C4-2B (cell line): Measurements from ENCODE around the gene ZSCAN5A.

ENCODE experiments used
- H3K27ac ChIP-seq: fragments of 450-650 bp; 2 replicates; pipeline ENCODE4 v1.5.1; 2017
- CTCF ChIP-seq: fragments of 450-650 bp; conservative IDR thresholded peaks from 2 replicates; pipeline ENCODE4 v1.5.1; 2017; ENCODE audit warnings: mild to moderate bottlenecking
- ZFX ChIP-seq: fragments of 450-650 bp; IDR thresholded peaks from 2 replicates; pipeline ENCODE4 v1.6.1; 2017

ZSCAN5A gene

DNA sequence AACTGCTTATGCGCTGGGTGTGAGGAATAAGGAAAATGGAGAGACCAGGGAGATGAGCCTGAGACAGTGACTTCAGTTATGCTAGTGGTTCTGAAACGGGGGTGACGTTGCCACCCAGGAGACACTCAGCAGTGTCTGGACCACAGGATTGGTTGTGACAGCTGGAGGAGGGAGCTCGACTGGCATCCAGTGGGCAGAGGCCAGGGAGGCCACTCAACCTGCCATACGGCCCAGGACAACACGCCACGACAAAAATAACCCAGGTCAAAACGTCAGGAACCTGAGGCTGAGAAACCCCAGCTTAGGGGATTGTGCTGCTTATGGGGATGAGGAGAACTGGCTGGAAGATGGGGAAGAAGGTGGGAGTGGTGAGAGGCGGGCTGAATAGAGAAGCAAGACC, 10.4 kb downstream of the ZSCAN5A start:
- H3K27ac ChIP-seq: no peak overlapping the region
- TF ChIP-seq ZFX: no peak
- no peak for TF ChIP-seq CTCF

- TF ChIP-seq CTCF: no peak
- TF ChIP-seq ZFX: no peak
- no peak overlapping the region for H3K27ac ChIP-seq
Measured at GRCh38 chr19:56301886-56302620, 12.6 kb downstream of the ZSCAN5A start.

GRCh38 chr19:56301155-56301554, 13.5 kb downstream of the ZSCAN5A start:
- no peak overlapping the region for H3K27ac ChIP-seq
- TF ChIP-seq CTCF (no peak; the same call in 1 of the 2 replicates), ZFX (no peak)

GRCh38 chr19:56299688-56300087, 15.0 kb downstream of the ZSCAN5A start:
- no peak for TF ChIP-seq ZFX
- no peak for TF ChIP-seq CTCF
- H3K27ac ChIP-seq: no peak overlapping the region

DNA sequence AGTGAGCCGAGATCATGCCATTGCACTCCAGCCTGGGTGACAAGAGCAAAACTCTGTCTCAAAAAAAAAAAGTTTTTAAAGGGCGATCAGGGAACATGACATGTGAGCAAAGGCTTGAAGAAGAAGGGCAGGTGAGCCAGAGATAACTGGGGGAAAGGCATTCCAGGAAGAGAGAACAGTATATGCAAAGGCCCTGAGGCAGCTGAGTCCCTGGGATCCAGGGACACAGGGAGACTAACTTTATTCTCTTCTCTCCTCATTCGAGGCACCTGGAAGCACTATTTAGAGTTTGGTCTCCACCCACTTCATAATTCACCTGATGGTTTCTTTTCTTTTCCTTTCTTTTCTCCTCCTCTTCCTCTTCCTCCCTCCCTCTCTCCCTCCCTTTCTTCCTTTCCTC, 17.6 kb downstream of the ZSCAN5A start:
- TF ChIP-seq ZFX (no peak), CTCF (no peak)
- H3K27ac ChIP-seq: no peak overlapping the region

DNA sequence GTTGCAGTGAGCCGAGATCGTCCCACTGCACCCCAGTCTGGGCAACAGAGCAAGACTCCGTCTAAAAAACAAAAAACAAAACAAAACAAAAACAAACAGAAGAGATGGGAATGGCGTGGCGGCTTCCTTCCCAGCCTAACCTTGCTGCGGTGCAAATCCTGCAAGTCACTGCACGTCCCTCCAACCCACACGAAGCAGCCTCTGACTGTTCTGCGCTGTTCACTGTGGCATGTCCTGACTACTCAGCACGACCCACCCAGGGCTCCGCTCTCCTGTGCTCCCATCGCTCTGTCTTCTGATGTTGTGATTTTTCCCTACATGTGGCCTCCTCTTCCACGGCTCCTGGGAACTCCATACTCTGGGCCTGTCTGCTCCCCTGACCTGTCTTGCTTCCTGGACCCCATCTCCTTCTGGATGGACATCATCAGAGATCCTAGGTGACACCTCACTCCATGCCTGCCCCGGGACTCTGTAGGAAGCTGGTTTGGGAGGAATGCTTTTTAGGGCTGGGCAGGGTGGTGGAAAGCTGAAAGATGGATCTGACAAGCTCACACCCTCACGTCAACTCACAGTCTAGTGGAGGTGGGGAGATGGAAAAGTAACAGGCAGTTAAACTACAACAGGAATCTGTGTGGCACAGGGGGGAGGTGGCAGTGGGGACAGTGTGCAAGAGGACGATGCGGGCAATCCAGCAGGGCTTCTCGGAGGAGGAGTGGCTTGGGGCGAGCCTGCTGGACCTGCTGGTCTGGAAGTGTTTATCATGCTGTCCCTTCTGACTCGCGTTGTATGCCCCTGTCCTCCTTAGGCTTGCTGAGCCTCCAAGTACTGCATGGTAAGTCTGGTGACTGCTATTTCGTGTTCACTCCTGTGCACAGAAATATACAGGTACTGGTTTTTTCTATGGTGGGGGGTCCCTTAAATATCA, 18.8 kb downstream of the ZSCAN5A start:
- H3K27ac ChIP-seq: no peak overlapping the region
- no peak for TF ChIP-seq ZFX
- TF ChIP-seq CTCF: no peak

DNA sequence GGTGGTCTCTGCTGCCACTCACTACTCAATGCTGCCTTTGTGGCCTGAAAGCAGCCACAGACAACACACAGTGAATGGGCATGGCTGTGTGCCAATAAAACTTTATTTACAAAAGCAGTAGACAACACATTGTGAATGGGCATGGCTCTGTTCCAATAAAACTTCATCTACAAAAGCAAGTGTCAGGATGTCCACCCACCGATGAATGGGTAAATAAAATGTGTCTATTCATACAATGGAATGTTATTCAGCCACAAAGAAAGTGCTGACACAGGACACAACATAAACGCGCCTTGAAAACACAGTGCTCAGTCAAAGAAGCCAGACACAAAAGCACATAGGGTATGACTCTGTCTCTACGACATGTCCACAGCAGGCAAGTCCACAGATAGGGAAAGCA, 20.1 kb downstream of the ZSCAN5A start:
- no peak overlapping the region for H3K27ac ChIP-seq
- no peak for TF ChIP-seq CTCF
- no peak for TF ChIP-seq ZFX
